Esophagus muscularis mucosa (tissue), 4 donors: ENCODE results near the gene WNT1.

Source experiments
- EP300 ChIP-seq: sonication (generic); formaldehyde crosslinking; IDR thresholded peaks from one replicate; pipeline ENCODE4 v1.6.1; 2017; ENCODE audit warnings: antibody characterized with exemption
- POLR2A ChIP-seq: fragments of 450-650 bp; IDR thresholded peaks from one replicate; pipeline ENCODE4 v1.6.1; 2017; ENCODE audit warnings: antibody characterized with exemption, moderate library complexity, mild to moderate bottlenecking, low read depth
- TF ChIP-seq, protein P1 (sequence below), 3 experiments: fragments of 200-600 bp in 2 of 3; fragments of 450-650 bp in 1 of 3; sonication (generic) in 2 of 3; IDR thresholded peaks; one replicate each; pipeline ENCODE4 v1.5.1; 2017 to 2019; ENCODE audit warnings: antibody characterized with exemption in 3 of 3, mild to moderate bottlenecking in 2 of 3, moderate library complexity in 1 of 3

DNA sequence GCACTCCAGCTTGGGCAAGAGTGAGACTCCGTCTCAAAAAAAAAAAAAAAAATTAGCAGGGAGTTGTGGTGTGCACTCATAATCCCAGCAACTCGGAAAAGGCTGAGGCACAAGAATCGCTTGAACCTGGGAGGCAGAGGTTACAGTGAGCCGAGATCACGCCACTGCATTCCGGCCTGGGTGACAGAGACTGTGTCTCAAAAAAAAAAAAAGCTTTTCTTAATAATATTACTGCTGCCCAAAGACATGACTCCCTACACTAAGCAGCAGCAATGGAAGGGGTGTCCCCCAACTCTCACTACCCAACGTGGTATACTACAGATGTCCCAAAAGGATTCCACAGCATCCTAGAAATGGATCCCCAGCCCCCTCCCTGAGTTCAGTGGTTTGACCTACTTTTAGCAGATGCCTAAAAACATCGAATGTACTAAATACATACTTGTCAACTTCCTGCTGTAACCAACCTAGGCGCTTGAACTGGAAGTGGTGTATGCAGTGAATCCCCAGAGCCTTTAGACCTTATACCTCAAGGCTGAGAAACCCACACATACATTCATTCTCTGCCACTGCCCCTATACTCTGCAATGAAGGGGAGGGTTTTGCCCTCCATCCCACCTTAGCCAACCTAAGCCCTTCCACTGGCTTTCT is 44.3 kb upstream of the WNT1 start:
- TF ChIP-seq, protein P1, sequence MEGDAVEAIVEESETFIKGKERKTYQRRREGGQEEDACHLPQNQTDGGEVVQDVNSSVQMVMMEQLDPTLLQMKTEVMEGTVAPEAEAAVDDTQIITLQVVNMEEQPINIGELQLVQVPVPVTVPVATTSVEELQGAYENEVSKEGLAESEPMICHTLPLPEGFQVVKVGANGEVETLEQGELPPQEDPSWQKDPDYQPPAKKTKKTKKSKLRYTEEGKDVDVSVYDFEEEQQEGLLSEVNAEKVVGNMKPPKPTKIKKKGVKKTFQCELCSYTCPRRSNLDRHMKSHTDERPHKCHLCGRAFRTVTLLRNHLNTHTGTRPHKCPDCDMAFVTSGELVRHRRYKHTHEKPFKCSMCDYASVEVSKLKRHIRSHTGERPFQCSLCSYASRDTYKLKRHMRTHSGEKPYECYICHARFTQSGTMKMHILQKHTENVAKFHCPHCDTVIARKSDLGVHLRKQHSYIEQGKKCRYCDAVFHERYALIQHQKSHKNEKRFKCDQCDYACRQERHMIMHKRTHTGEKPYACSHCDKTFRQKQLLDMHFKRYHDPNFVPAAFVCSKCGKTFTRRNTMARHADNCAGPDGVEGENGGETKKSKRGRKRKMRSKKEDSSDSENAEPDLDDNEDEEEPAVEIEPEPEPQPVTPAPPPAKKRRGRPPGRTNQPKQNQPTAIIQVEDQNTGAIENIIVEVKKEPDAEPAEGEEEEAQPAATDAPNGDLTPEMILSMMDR (IDR thresholded peaks at IDR 0.05): no peak
- no peak for TF ChIP-seq EP300
- TF ChIP-seq POLR2A: no peak
